Stimulated activated CD8-positive, alpha-beta memory T cell treated with anti-CD3 and anti-CD28 coated beads, Interleukin-7, amount 100 ng/mL, for 4 hours (primary cell): Measurements from ENCODE around the gene HDLBP.

ENCODE experiments used
- DNase-seq, 2 donors: peaks; one replicate each; pipeline ENCODE4 v3.0.0-alpha.2; 2020; ENCODE audit warnings: low read depth in 2 of 2

HDLBP gene

GRCh38 chr2:241229563-241230401 lies 85.7 kb downstream of the HDLBP start:
- no peak for DNase-seq

GRCh38 chr2:241228860-241229516 lies 86.5 kb downstream of the HDLBP start:
- DNase-seq = no peak

- DNase-seq = no peak
These were observed 87.2 kb downstream of the HDLBP start for GRCh38 chr2:241228081-241228859.

- no peak for DNase-seq
These were observed 87.9 kb downstream of the HDLBP start for GRCh38 chr2:241227594-241227993.

- no peak for DNase-seq
These were observed 88.5 kb downstream of the HDLBP start for GRCh38 chr2:241226723-241227572.

- DNase-seq = no peak
These were observed 89.5 kb downstream of the HDLBP start for GRCh38 chr2:241225983-241226382.

- no peak for DNase-seq
These were observed 89.9 kb downstream of the HDLBP start for GRCh38 chr2:241225545-241225944.

GRCh38 chr2:241224851-241225438 lies 90.5 kb downstream of the HDLBP start:
- no peak for DNase-seq

GRCh38 chr2:241224018-241224850 lies 91.2 kb downstream of the HDLBP start:
- no peak for DNase-seq

- no peak for DNase-seq
These were observed 92.1 kb downstream of the HDLBP start for GRCh38 chr2:241223211-241224017.

GRCh38 chr2:241219856-241220356 lies 95.6 kb downstream of the HDLBP start:
- DNase-seq = no peak

GRCh38 chr2:241219030-241219382 lies 96.5 kb downstream of the HDLBP start:
- DNase-seq = no peak

- peak in 1 of 2 donors; percentile 29 for DNase-seq
These were observed 97.1 kb downstream of the HDLBP start for GRCh38 chr2:241218131-241219029.

- DNase-seq = peak in 1 of 2 donors; percentile 18
These were observed 98.0 kb downstream of the HDLBP start for GRCh38 chr2:241217320-241218031.

GRCh38 chr2:241216211-241216761 lies 99.2 kb downstream of the HDLBP start:
- DNase-seq = no peak

GRCh38 chr2:241215421-241215820 lies 100.1 kb downstream of the HDLBP start:
- DNase-seq = no peak

- DNase-seq = no peak
These were observed 100.7 kb downstream of the HDLBP start for GRCh38 chr2:241214766-241215165.
